Neural cell (in vitro differentiated cells): ENCODE measurements around the gene PPP1R1A. TPM values are rescaled to one million over a fixed set of nuclear protein-coding genes. Genes with fewer than 3 reads are reported as not detected.

Source experiments
- H2AFZ ChIP-seq: fragments of 200-600, 300-800 bp; sonication (generic), shearing (Covaris generic); 2 replicates; pipeline ENCODE4 v1.6.0; 2014; ENCODE audit warnings: low read depth, mild to moderate bottlenecking, antibody characterized with exemption, low read length, moderate library complexity
- H3F3A ChIP-seq: fragments of 200-600 bp; shearing (Covaris generic); 2 replicates; pipeline ENCODE4 v1.6.1; 2016; ENCODE audit warnings: mild to moderate bottlenecking, moderate library complexity, mixed read lengths, antibody characterized with exemption, low read length; ENCODE audit not compliant: insufficient read depth, poor library complexity, severe bottlenecking
- H3K27ac ChIP-seq: fragments of 200-600, 300-800 bp; sonication (generic), shearing (Covaris generic); 2 replicates; pipeline ENCODE4 v1.5.1; 2014; ENCODE audit warnings: mild to moderate bottlenecking, low read length, moderate library complexity
- H3K27me3 ChIP-seq: fragments of 300-800, 200-600 bp; sonication (generic), shearing (Covaris generic); 2 replicates; pipeline ENCODE4 v1.6.0; 2014; ENCODE audit warnings: mild to moderate bottlenecking, low read depth, low read length, moderate library complexity; ENCODE audit not compliant: insufficient read depth
- H3K36me3 ChIP-seq: fragments of 300-800, 200-600 bp; sonication (generic), shearing (Covaris generic); 2 replicates; pipeline ENCODE4 v1.5.1; 2014; ENCODE audit warnings: mild to moderate bottlenecking, antibody characterized with exemption, low read length, moderate library complexity; ENCODE audit not compliant: insufficient read depth
- H3K4me2 ChIP-seq: fragments of 300-800, 200-600 bp; sonication (generic), shearing (Covaris generic); 2 replicates; pipeline ENCODE4 v1.6.0; 2014; ENCODE audit warnings: mild to moderate bottlenecking, low read length
- H3K4me3 ChIP-seq: fragments of 300-800, 200-600 bp; sonication (generic), shearing (Covaris generic); 2 replicates; pipeline ENCODE4 v1.5.1; 2014; ENCODE audit warnings: mild to moderate bottlenecking, low read length, moderate library complexity
- H3K79me2 ChIP-seq: fragments of 200-600 bp; shearing (Covaris generic); replicated peaks from 2 replicates; pipeline ENCODE4 v1.6.0; 2014; ENCODE audit warnings: mild to moderate bottlenecking, low read length, moderate library complexity; ENCODE audit not compliant: insufficient read depth
- H3K9ac ChIP-seq: fragments of 300-800, 200-600 bp; sonication (generic), shearing (Covaris generic); 2 replicates; pipeline ENCODE4 v1.6.1; 2016; ENCODE audit warnings: mild to moderate bottlenecking, low read length, mixed read lengths
- H3K9me2 ChIP-seq: fragments of 200-600 bp; shearing (Covaris generic); 2 replicates; pipeline ENCODE4 v1.6.1; 2016; ENCODE audit warnings: mild to moderate bottlenecking, low read length, mixed read lengths; ENCODE audit not compliant: insufficient read depth
- H3K9me3 ChIP-seq: fragments of 200-600, 300-800 bp; sonication (generic), shearing (Covaris generic); 2 replicates; pipeline ENCODE4 v1.6.1; 2016; ENCODE audit warnings: mild to moderate bottlenecking, mixed run types, low read length, moderate library complexity, mixed read lengths
- H4K20me1 ChIP-seq: fragments of 200-600 bp; shearing (Covaris generic); 2 replicates; pipeline ENCODE4 v1.6.1; 2016; ENCODE audit warnings: mild to moderate bottlenecking, mixed run types; ENCODE audit not compliant: insufficient read depth
- CTCF ChIP-seq: fragments of 450-650 bp; IDR thresholded peaks from 2 replicates; pipeline ENCODE4 v1.5.1; 2014; ENCODE audit warnings: antibody characterized with exemption, mild to moderate bottlenecking, moderate library complexity; ENCODE audit not compliant: poor library complexity, severe bottlenecking
- EP300 ChIP-seq: fragments of 450-650 bp; conservative IDR thresholded peaks from 2 replicates; pipeline ENCODE4 v1.6.1; 2014; ENCODE audit warnings: antibody characterized with exemption, mild to moderate bottlenecking, moderate library complexity; ENCODE audit not compliant: poor library complexity, severe bottlenecking
- EZH2 ChIP-seq: fragments of 200-600, 300-800 bp; shearing (Covaris generic), sonication (generic); IDR thresholded peaks from 2 replicates; pipeline ENCODE4 v1.6.1; 2014; ENCODE audit warnings: antibody characterized with exemption, low read length, borderline replicate concordance, mild to moderate bottlenecking; ENCODE audit not compliant: insufficient read depth, poor library complexity, severe bottlenecking
- MXI1 ChIP-seq: fragments of 450-650 bp; conservative IDR thresholded peaks from 2 replicates; pipeline ENCODE4 v1.6.1; 2014; ENCODE audit warnings: antibody characterized with exemption, mild to moderate bottlenecking; ENCODE audit not compliant: poor library complexity, severe bottlenecking
- POLR2AphosphoS5 ChIP-seq: IDR thresholded peaks from 2 replicates; pipeline ENCODE4 v1.6.1; 2012
- RAD21 ChIP-seq: fragments of 450-650 bp; conservative IDR thresholded peaks from 2 replicates; pipeline ENCODE4 v1.6.1; 2014; ENCODE audit warnings: antibody characterized with exemption, mild to moderate bottlenecking, moderate library complexity
- REST ChIP-seq: IDR thresholded peaks from 2 replicates; pipeline ENCODE4 v1.6.1; 2012; ENCODE audit warnings: borderline replicate concordance
- SMC3 ChIP-seq: fragments of 450-650 bp; conservative IDR thresholded peaks from 2 replicates; pipeline ENCODE4 v1.6.1; 2014; ENCODE audit warnings: antibody characterized with exemption, mild to moderate bottlenecking, moderate library complexity; ENCODE audit not compliant: poor library complexity
- TAF1 ChIP-seq: IDR thresholded peaks from 2 replicates; pipeline ENCODE4 v1.6.1; 2012; ENCODE audit warnings: low read depth
- polyA plus RNA-seq: library from polyadenylated mRNA; depleted of rRNA; stranded (reverse); fragments of >200 nt; gene quantifications from 2 replicates; pipeline ENCODE4 v1.2.3, GENCODE V29; 2014

Gene PPP1R1A
- polyA plus RNA-seq, 1 donor from 2014 or later, result 28.9 TPM

- H3K27me3 ChIP-seq, result no peaks in the 10 kb centered on the region
Observed at GRCh38 chr12:54598970-54599369, 10.5 kb upstream of the PPP1R1A start.

GRCh38 chr12:54596526-54596946 lies 8.1 kb upstream of the PPP1R1A start:
- Histone ChIP-seq H3F3A (no peaks in the 10 kb centered on the region), H3K79me2 (no peaks in the 10 kb centered on the region), H3K4me2 (no peak overlapping the region), H3K9ac (no peak overlapping the region), H3K27me3 (no peaks in the 10 kb centered on the region), H4K20me1 (no peaks in the 10 kb centered on the region), H3K27ac (no peak overlapping the region), H3K36me3 (no peaks in the 10 kb centered on the region), H3K9me2 (no peaks in the 10 kb centered on the region), H2AFZ (no peak overlapping the region), H3K9me3 (no peaks in the 10 kb centered on the region), H3K4me3 (no peak overlapping the region)
- TF ChIP-seq CTCF (peak; percentile 84), RAD21 (peak; percentile 70), POLR2AphosphoS5 (no peak), SMC3 (peak; percentile 76), MXI1 (no peak)

More at GRCh38 chr12:54598970-54599369, 10.5 kb upstream of the PPP1R1A start:
- Histone ChIP-seq H2AFZ (no peak overlapping the region), H3K4me3 (no peak overlapping the region), H3K27ac (no peak overlapping the region), H3F3A (no peaks in the 10 kb centered on the region), H3K9me3 (no peaks in the 10 kb centered on the region), H3K9ac (no peak overlapping the region), H3K36me3 (no peaks in the 10 kb centered on the region), H3K9me2 (no peaks in the 10 kb centered on the region), H3K79me2 (no peaks in the 10 kb centered on the region), H3K4me2 (no peak overlapping the region), H4K20me1 (no peaks in the 10 kb centered on the region)
- no peak for TF ChIP-seq TAF1
- TF ChIP-seq EP300, result no peak
- no peak for TF ChIP-seq CTCF
- no peak for TF ChIP-seq RAD21
- no peak for TF ChIP-seq MXI1
- TF ChIP-seq REST, result no peak
- TF ChIP-seq EZH2, result no peak
- no peak for TF ChIP-seq POLR2AphosphoS5
- TF ChIP-seq SMC3, result no peak
